Esophagus muscularis mucosa (tissue), 4 donors: ENCODE measurements around the gene WIPF3. TPM values are rescaled to one million over a fixed set of nuclear protein-coding genes. Genes with fewer than 3 reads are reported as not detected.

ENCODE experiments used
- DNase-seq: peaks from one replicate; pipeline ENCODE4 v3.0.0-alpha.2; 2017; ENCODE audit errors: extremely low spot score
- H3K27ac ChIP-seq, 4 donors: fragments of 200-600 bp; sonication (generic); replicated peaks in 1 of 4; 1 replicate in 3 of 4; 2 replicates in 1 of 4; pipeline ENCODE4 v1.5.1; 2016 to 2019; ENCODE audit warnings: mild to moderate bottlenecking in 1 of 4
- H3K27me3 ChIP-seq, 4 donors: fragments of 200-600 bp; sonication (generic); one replicate each; pipeline versions ENCODE4 v1.5.1 to v1.6.0; 2016 to 2019
- H3K36me3 ChIP-seq, 4 donors: fragments of 200-600 bp; sonication (generic); one replicate each; pipeline ENCODE4 v1.5.1; 2016 to 2019
- H3K4me1 ChIP-seq, 4 donors: fragments of 200-600 bp; sonication (generic); one replicate each; pipeline ENCODE4 v1.5.1; 2016 to 2019
- H3K4me3 ChIP-seq, 4 donors: fragments of 200-600 bp; sonication (generic); 1 replicate in 2 of 4; 2 replicates in 2 of 4; pipeline ENCODE4 v1.5.1; 2016 to 2019; ENCODE audit warnings: mild to moderate bottlenecking in 4 of 4, moderate library complexity in 1 of 4
- H3K9me3 ChIP-seq, 4 donors: fragments of 200-600 bp; sonication (generic); 1 replicate in 3 of 4; 2 replicates in 1 of 4; pipeline ENCODE4 v1.5.1; 2016 to 2019
- CTCF ChIP-seq, 3 experiments: fragments of 200-600 bp in 2 of 3; fragments of 450-650 bp in 1 of 3; sonication (generic) in 2 of 3; IDR thresholded peaks; one replicate each; pipeline ENCODE4 v1.5.1; 2017 to 2019; ENCODE audit warnings: antibody characterized with exemption in 3 of 3, mild to moderate bottlenecking in 2 of 3, moderate library complexity in 1 of 3
- EP300 ChIP-seq: sonication (generic); formaldehyde crosslinking; IDR thresholded peaks from one replicate; pipeline ENCODE4 v1.6.1; 2017; ENCODE audit warnings: antibody characterized with exemption
- POLR2A ChIP-seq: fragments of 450-650 bp; IDR thresholded peaks from one replicate; pipeline ENCODE4 v1.6.1; 2017; ENCODE audit warnings: antibody characterized with exemption, moderate library complexity, mild to moderate bottlenecking, low read depth
- POLR2AphosphoS5 ChIP-seq, 2 donors: sonication (generic); formaldehyde crosslinking; IDR thresholded peaks; one replicate each; pipeline ENCODE4 v1.6.1; 2017; ENCODE audit warnings: antibody characterized with exemption in 2 of 2
- WGBS: methylation state at CpG from one replicate; pipeline ENCODE4 v1.1.5; 2018; 5-methylcytosine and 5-hydroxymethylcytosine counted together
- intact Hi-C: fragments of 100-400 bp; cut with DNase I; formaldehyde crosslinking; loops from one replicate; pipeline ENCODE4 v1.15.1; 2023
- total RNA-seq, 4 donors: library from RNA; depleted of rRNA; stranded (reverse); fragments of >200 nt; gene quantifications; one replicate each; pipeline versions ENCODE4 v1.1.0 to v1.2.1, GENCODE V29; 2016

WIPF3 gene
- total RNA-seq, 4 donors from 2014 or later, result 3.3 to 10.4 (median 6.2) TPM

GRCh38 chr7:29783671-29784070 lies 22.6 kb upstream of the WIPF3 start:
- Histone ChIP-seq H3K4me3 (no peak overlapping the region), H3K27ac (no peak overlapping the region), H3K27me3 (no peaks in the 10 kb centered on the region), H3K36me3 (no peaks in the 10 kb centered on the region), H3K9me3 (no peaks in the 10 kb centered on the region), H3K4me1 (no peaks in the 10 kb centered on the region)
- TF ChIP-seq CTCF (IDR thresholded peaks at IDR 0.05), result no peak
- no peak for TF ChIP-seq POLR2A
- no peak for TF ChIP-seq EP300
- no peak for TF ChIP-seq POLR2AphosphoS5 (IDR thresholded peaks at IDR 0.05)
- intact Hi-C loops, result no loop called here
- no peak for DNase-seq
- 89% methylated on average over 1 of the region's 2 CpGs for WGBS

- intact Hi-C loops, result no loop called here
Observed at GRCh38 chr7:29793507-29793906, 12.8 kb upstream of the WIPF3 start.

GRCh38 chr7:29794959-29795629 lies 11.2 kb upstream of the WIPF3 start:
- intact Hi-C loops, result no loop called here
- TF ChIP-seq EP300 (no peak), POLR2AphosphoS5 (IDR thresholded peaks at IDR 0.05) (no peak), POLR2A (no peak), CTCF (IDR thresholded peaks at IDR 0.05) (no peak)
- no peaks in the 10 kb centered on the region for H3K27me3 ChIP-seq
- H3K27ac ChIP-seq, result no peak overlapping the region
- no peaks in the 10 kb centered on the region for H3K36me3 ChIP-seq
- H3K9me3 ChIP-seq, result no peaks in the 10 kb centered on the region
- WGBS, result 89% methylated on average over 6 of the region's 6 CpGs
- peaks cover 0 to 2% (median 0%) of the 10 kb centered on the region in 4 donors for H3K4me1 ChIP-seq
- H3K4me3 ChIP-seq, result no peak overlapping the region
- peak; percentile 29 for DNase-seq

More at GRCh38 chr7:29793507-29793906, 12.8 kb upstream of the WIPF3 start:
- WGBS, result 54% methylated on average over 2 of the region's 2 CpGs
- no peak for TF ChIP-seq POLR2A
- no peak for TF ChIP-seq EP300
- no peak for TF ChIP-seq CTCF (IDR thresholded peaks at IDR 0.05)
- TF ChIP-seq POLR2AphosphoS5 (IDR thresholded peaks at IDR 0.05), result no peak
- Histone ChIP-seq H3K27ac (no peak overlapping the region), H3K27me3 (no peaks in the 10 kb centered on the region), H3K4me1 (peaks cover 0 to 2% (median 0%) of the 10 kb centered on the region in 4 donors), H3K36me3 (no peaks in the 10 kb centered on the region), H3K4me3 (no peak overlapping the region), H3K9me3 (no peaks in the 10 kb centered on the region)
- DNase-seq, result no peak

DNA sequence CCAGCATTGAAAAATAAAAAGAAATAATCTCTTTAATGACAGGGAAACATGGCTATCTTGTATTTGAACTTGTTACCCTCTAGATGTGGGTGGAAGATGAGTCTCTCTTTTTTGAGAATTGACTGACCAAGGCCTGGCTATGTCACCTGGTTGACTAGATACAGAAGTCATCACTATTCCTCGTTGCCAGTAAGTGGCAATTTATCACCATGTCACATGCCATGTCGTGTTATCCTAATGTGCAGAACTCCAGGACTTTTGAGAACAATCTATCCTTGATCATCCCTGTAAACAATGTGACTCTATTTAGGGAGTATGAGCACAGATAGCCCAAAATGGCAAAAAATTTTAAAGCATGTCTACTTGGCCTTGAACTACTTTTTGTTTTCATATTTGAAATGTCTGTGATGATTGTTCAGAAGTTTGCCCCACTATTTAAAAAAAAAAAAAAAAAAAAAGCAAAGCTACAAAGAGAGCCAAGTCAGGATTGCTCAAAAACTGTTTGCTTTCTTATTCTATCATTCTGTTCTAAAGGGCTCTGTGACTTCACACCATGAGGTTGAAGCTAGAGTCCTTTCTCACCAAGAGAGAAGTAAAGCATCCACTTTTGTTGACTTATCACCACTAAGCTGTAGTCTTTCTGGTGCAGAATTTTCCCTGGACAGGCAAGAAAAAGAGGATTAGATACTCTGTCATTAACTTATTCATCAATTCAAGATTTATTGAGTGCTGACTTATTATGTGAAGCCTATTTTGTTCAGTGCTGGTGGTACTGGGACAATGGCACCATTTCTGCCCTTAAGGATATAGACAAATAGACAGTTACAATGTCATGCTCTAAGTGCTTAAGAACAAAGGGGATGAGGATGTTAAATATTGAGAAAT lies 10.4 kb upstream of the WIPF3 start:
- intact Hi-C loops, result no loop called here
- no peak overlapping the region for H3K27ac ChIP-seq
- WGBS, result 35% methylated on average over 2 of the region's 2 CpGs
- H3K9me3 ChIP-seq, result no peaks in the 10 kb centered on the region
- H3K27me3 ChIP-seq, result no peaks in the 10 kb centered on the region
- no peak overlapping the region for H3K4me3 ChIP-seq
- no peaks in the 10 kb centered on the region for H3K36me3 ChIP-seq
- peaks cover 0 to 2% (median 0%) of the 10 kb centered on the region in 4 donors for H3K4me1 ChIP-seq
- DNase-seq, result no peak
- TF ChIP-seq CTCF (IDR thresholded peaks at IDR 0.05), result no peak
- no peak for TF ChIP-seq POLR2A
- TF ChIP-seq POLR2AphosphoS5 (IDR thresholded peaks at IDR 0.05), result no peak
- TF ChIP-seq EP300, result no peak
